Stimulated activated CD4-positive, alpha-beta T cell treated with anti-CD3 and anti-CD28 coated beads, TNF-alpha, amount 100 ng/mL, for 4 hours (primary cell): Measurements from ENCODE around the gene HPGDS.
"Not testable (repeated sequence)": the region's sequence is repeated elsewhere in the genome, so short reads cannot be mapped to it uniquely, and the experiment has no call there.

Experiments used
- DNase-seq, 3 experiments: peaks; one replicate each; pipeline ENCODE4 v3.0.0-alpha.2; 2020; ENCODE audit warnings: low read depth in 3 of 3

The HPGDS gene

DNA sequence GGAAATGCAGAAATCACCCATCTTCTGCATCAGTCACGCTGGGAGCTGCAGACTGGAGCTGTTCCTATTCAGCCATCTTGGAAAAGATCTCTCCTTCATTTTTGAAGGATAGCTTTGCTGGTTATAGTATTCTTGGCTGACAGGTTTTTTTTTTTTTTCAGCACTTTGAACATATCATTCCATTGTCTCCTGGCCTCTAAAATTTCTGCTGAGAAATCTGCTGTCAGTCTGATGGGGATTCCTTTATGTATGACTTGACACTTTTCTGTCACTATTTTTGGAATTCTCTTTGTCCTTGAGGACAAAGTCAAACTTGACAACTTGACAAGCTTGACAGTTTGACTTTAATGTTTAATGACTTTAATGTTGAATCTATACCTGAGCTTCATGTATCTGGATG lies 16.8 kb downstream of the HPGDS start:
- no peak for DNase-seq

DNA sequence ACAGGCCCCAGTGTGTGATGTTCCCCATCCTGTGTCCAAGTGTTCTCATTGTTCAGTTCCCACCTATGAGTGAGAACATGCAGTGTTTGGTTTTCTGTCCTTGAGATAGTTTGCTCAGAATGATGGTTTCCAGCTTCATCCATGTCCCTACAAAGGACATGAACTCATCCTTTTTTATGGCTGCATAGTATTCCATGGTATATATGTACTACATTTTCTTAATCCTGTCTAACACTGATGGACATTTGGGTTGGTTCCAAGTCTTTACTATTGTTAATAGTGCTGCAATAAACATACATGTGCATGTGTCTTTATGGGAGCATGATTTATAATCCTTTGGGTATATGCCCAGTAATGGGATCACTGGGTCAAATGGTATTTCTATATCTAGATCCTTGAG lies 22.7 kb downstream of the HPGDS start:
- DNase-seq: not testable (repeated sequence)

DNA sequence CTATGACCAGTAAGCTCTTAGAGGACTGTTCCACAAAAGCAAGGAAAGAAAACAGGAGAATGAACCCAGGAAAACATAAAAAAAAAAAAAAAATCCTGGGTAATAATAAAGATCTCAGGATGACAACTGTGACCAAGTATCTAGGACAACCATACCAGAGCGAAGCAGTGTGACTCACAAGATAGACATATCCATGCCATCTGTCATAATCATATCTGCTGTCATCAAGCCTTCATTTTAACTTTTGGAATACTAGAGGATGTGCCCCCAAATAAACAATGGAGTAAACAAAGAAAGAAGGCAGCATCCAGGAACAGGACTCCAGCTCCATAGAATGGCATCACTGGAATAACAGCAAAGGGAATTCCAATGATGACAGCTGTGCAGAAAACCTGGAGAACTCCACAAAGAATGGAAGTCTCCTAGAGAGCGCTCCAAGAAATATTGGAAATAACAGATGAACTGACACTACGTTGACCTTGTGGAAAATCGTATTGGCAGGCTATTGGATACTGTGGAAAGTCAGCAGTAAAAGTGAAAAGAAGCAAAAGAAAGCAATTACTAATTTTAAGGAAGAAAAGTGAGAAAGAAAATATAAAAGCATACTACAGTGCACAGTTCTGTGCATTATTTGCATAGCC lies 35.3 kb downstream of the HPGDS start:
- no peak for DNase-seq

DNA sequence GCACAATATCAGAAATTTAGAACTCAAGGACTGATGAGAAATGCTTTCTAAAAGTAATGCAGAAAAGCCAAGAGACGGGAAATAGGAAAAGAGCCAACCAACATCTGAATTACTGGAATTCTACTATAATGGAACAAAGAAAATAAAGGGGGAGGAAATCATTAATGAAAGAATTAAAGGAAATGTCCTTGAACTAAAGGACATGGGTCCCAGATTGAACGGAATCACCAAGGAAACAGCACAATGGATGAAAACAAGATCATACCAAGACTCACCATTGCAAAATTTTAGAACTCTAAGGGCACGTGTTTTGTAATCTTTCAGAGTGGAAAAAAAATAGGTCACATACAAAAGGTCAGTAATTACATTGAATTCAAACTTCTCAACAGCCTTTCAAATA lies 35.9 kb downstream of the HPGDS start:
- DNase-seq: no peak

DNA sequence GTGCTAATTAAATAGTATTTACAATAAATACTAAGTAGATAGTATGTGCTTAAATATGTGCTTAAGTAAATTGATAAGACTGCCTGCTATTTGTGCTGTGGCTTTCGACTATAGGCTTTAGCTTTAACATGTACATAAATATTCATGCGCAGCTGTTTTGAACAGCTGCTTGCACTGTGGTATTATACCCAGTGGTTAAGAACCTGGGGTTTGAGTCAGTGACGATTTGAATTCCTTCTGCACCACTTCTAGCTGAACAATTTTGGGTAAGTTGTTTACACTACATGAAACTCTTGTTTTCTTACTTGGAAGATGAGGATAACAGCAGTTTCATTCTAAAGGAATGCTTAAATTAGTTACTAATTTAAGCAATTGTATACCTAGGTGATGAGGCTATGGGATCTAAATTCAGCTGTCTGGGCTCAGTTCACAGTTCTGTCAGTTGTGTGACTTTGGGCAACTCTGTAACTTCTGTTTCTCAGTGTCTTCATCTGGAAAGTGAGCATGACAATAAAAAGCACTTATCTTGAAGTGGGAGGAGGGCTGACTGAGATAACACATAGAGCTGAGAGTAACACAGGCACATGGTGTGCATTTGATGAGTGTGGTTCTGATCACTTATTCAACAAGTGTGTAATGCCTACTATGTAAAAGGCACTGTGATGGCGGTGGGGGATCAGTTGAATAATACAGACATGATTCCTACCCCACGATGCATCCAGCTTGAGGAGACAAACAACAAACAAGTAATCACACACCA lies 37.0 kb downstream of the HPGDS start:
- no peak for DNase-seq

DNA sequence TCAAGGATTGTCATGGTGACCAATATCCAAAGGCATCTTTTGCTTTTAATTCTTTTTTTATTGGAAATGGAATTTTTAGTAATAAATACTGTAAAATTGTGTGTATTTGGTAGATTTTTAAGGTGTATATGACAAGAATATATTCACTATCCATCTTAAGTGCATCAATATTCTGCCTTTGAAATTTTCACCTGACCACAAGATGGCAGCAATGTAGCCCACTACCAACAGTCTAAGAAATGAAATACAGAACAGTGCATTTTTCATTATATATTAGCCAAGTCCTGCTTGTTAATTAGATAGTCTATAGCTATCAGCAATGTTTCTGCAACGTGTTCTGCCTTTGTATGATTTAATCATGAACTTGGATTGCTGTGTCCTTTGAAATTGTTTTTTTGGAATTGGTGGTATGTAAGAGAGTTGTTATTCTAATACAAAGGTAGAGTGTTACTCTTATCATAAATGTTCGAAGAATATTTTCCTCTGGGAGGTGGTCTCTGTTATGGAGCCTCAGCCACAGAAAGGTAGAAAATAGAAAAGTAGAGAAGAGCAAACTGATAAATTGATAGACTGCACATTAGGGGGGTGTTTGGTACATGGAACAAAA lies 38.2 kb downstream of the HPGDS start:
- no peak for DNase-seq

DNA sequence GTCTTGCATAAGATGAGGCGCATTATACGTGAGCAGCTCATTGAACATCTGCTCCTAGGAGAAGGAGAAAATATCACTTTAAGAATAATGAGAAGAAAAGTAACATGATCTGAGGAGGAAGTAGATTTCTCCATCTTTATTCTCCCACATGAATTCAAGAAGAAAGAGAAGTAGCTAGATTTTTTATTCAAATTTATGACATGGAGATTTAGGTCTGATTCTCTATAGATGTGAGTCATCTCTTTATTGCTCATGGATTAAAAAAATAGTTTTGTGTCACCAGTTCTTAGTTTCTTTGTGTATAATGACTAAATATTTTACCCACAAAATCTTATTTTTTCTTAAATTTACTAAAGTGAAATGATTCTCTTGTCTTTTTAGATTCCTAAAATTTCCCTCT lies 40.4 kb downstream of the HPGDS start:
- no peak for DNase-seq

DNA sequence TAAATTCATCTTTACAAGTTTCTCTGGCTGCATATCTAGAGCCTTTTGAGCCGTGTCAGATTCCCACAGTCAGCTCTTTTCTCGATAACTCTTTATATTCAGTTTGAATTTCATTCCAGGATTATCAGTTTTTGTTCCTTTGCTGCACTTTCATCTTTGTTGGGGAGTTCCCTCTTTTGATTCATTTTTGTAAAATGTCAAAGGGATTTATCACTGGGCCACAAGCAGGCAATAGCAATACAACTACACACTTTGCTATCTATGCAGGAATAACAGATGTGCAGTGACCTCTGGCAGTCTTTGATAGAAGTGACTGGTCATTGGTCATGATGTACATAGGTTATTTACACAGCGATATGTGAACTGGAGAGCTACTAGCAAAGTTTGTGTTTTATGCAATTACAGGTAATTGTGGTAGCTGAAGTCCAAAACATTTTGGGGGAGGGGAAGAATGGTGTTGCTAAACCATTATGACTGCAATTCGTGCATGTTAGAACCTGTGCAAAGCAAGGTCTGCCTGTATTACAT lies 43.8 kb downstream of the HPGDS start:
- no peak for DNase-seq

DNA sequence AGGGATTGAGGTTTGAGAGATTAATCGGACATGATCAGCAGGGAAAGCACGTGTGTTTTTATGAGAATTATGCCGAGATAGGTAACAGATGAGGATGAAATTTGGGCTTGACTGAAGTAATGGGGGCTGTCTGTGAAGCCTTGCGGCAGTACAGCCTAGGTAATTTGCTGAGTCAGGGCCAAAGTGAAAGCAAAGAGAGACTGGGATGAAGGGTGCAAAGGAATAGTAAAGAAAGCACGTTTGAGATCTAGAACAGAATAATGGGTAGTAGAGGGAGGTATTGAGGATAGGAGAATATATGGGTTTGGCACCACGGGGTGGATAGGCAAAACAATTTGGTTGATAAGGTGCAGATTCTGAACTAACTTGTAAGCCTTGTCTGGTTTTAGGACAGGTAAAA lies 47.2 kb downstream of the HPGDS start:
- not testable (repeated sequence) for DNase-seq

DNA sequence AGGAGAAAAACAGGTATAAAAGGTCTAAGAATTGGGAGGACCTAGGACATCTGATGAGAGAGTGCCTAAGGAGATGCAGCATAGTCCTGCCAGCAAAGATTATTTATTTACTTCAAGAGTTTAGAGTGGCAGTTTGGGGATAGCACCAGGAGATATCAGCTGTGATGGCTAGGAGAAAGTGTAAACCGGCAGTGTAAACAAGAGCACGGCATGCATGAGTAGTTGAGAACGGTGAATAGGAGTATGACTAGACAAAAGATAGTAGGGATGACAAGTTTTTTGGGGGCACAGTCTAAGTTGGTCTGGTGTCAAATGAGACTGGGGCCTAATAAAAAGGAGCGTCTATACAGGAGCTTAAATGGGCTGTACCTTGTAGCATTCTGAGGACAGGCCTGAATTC lies 48.7 kb downstream of the HPGDS start:
- not testable (repeated sequence) for DNase-seq

DNA sequence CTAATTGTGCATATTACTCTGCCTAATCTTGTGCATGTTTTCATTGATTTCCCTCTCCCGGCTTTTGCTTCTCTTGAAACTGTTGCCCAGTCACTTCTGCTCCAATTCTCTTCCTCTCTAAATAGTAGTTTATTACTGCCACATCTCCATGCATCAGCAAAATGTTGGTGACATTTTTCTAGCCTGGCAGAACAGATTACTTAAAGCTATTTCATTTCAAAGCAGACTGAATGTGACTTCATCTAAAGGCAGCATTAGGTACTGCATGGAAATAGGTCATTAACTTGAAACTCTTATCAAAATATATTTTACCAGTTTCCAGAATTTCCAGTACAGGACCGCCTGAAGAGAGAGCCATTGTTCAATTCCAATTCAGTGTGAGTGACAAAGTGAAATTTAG lies 52.4 kb downstream of the HPGDS start:
- DNase-seq: no peak

DNA sequence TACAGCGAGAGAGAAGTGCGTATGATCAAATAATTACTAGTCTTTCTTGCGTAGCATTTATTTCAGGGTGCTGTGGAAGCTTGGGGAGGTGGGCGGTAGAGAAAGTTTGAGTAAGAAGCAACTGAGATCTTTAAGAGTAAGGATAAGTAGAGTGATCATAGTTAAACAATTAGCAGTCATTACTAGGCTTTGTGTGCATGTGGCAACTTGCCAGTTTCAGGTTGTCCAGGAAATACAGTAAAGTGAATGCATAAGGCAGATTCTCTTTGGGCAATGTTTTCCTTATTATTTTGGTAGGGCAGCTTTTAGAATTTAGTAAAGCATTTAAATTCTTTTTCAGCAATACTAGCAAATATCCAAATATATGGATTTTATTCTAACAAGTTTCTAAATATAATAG lies 57.0 kb downstream of the HPGDS start:
- DNase-seq: no peak

DNA sequence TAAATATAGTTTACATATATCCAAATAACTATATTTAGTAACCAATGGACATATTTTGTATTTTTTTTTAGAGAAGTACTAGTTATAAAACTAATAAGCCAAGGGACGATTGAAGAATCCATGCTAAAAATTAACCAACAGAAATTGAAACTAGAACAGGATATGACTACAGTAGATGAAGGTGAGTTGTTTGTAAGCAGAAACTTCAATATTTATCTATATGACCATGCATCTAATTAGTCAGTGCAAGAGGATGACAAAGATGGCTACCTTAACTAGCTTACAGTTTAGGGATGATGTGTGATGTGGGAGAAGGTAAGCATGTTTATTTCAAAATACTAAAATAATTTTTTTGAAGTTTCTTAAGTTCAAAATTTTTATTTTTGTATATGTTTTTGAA lies 57.7 kb downstream of the HPGDS start:
- DNase-seq: no peak

DNA sequence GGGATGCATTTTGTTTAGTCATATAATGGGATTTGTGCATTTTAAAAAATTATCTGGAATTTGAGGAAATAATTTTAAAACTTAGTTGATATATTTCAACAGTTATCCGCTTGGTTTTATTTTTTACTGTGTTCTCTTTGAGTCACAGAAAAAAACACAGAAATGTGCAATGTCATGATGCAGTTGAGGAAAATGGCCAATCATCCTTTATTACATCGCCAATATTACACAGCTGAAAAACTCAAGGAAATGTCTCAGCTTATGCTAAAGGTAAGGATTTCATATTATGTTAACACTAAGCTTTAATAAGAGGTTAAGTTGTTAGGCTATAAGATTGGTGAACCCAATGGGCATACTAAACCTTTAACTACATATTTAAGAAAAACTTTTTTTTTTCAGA lies 63.9 kb downstream of the HPGDS start:
- DNase-seq: no peak

DNA sequence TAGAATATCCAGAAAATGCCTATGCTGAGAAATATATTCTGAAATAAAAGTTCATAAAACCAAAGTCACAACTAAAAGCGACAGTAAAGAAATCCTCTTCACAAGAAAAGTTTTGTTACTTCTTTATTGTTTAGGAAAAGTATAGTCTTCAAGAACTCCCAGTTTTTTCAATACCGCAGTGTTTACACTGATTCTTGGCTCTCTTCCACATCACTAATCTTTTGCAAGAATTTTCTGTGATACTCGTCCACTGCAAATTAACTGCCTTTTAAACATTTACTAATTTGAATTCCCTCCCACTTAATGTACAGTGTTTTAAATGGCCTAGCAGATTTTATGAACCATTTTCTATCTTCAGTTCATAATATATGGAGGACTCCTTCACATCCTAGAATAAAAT lies 65.1 kb downstream of the HPGDS start:
- no peak for DNase-seq

DNA sequence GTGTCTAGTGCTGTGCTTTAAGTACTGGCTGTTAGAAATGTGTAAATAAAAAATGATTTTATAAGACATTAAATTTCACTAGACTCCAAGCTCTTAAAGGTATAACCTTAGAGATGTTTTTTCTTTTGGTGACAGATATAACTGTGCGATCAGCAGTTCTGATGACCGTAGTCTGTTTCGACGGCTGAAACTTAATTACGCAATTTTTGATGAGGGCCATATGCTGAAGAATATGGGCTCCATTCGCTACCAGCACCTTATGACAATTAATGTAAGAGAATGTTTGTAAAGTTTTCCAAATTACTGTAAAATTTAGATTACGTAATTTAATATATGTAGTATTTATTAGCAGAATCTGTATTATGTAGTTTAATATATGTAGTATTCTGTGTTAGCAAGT lies 66.4 kb downstream of the HPGDS start:
- DNase-seq: no peak

DNA sequence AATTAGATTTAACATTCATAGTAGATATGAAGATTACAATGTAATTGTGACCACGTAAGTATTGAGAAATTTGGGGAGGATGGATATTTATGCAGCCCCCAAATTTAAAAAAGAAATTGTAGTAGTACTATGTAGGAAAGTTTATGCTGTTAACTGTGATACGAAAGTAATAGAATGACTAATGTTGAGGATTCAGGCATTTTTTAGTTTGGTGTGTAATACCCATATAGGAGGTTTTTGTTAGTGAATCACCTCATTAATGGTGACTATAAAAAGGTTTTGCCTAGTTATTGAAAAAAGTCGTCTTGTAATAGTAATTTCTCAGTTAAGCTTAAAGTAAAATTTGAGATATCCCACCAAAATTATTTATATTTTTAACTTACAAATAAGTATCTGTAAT lies 67.7 kb downstream of the HPGDS start:
- no peak for DNase-seq

DNA sequence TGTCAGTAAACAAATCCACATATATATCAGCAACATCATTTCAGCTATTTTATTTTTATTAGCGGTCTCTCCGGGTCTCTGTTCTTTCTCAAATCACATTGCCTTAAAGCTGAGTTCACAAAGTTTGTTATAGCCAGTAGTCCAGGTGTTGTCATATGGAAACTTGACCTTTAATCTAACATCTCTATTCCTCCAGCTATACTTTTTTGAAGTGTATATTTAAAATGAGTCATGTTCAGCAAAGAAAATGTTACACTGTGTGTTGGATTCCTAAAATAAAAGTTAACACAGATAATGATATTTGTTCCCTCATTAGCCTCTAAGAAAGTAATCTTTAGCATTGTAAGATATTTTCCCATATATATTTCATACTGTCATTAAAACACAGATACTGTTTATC lies 71.4 kb downstream of the HPGDS start:
- DNase-seq: no peak

DNA sequence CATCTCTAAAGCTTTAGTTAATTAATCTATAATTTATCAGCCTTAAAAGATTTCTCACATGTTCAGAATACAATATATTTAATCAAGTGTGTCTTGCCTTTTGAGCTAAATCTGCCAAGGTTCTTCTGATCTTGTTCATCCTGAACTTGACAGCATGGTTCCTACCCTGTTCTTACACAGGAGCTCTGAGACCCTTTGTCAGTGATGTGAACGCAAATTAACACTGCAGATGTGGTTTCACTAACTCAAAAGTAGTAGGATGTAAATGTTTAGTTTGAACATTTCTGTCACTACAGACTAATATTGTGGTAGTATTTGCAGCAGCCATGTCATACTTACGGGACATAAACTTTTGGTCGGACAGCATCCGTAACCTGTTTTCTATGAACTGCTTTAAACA lies 75.6 kb downstream of the HPGDS start:
- no peak for DNase-seq

DNA sequence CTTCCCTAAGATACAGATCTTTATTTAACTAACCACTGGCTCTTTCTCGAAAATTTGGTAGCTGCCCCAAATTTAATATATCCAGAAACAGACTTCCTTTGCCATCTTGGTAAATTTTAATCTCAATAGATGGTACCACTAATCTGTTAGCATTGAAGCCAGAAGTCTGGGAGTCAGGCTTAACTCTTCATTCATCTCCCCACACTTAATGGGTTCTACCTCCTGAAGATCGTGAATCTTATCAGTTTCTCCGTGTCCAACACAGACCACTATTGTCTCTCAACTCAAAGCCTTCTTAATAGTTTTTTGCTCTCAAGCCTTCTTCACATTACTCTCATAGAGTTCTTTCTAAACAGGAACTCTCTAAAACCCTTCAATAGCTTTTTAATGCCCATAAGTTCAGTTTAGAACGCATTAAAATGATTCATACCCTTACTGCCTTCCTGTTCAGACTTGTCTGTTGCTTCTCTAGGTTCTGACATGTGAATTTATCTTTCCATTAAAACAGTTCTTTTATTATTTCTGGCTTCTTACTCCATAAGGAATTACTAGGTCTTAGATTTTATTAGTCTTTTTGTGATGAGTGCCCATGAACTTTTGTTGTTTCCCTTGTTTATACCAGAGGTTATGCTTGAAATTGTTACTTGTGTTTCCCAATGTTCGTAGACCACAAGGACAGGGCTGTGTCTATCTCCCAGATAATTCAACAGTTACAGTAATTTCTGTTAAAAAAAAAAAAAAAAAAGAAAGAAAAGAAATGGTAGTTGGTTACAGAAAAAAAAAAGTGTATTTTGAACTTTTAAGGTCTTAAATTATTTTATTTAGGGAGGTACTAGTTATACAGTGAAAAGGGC lies 80.2 kb downstream of the HPGDS start:
- DNase-seq: no peak

DNA sequence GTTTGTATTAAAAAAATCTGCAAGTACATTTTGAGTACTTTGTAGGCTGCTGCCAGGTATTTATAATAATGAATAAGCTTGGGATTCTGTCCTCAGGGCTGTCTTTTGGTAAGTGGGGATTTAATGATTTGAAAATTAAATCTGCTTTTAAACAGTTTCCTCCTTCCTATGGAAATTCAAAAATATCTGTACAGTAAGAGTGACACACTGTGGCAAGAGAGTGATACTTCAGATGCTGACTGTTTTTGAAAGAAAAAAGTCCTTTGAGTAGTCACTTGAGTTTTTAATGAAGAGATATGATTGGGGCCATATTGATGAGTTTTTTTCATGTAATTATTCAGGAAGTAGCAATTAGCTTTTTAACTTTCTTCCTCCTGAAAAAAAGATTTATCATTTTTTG lies 85.8 kb downstream of the HPGDS start:
- DNase-seq: no peak

DNA sequence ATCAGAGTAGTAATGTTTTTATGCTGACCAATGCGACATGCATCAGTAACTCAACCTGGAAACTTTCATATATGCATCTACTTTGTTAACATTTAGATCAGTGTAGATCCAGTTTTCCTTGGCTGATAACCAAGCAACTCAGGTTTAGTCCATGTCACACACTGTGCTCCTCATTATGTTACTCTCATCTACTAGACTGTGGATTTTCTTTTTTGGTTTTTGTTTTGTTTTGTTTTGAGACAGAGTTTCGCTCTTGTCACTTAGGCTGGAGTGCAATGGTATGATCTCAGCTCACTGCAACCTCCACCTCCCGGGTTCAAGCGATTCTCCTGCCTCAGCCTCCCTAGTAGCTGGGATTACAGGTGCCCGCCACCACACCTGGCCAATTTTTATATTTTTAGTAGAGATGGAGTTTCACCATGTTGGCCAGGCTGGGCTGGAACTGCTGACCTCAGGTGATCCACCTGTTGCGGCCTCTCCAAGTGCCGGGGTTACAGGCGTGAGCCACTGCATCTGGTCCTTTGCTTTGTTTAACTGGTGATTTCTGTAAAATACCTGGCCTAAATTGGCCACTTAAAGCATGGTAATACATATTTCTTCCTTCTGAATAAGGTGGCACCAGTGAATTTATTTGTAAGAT lies 86.4 kb downstream of the HPGDS start:
- DNase-seq: no peak
